ENCODE results near the gene UMAD1.

The UMAD1 gene

DNA sequence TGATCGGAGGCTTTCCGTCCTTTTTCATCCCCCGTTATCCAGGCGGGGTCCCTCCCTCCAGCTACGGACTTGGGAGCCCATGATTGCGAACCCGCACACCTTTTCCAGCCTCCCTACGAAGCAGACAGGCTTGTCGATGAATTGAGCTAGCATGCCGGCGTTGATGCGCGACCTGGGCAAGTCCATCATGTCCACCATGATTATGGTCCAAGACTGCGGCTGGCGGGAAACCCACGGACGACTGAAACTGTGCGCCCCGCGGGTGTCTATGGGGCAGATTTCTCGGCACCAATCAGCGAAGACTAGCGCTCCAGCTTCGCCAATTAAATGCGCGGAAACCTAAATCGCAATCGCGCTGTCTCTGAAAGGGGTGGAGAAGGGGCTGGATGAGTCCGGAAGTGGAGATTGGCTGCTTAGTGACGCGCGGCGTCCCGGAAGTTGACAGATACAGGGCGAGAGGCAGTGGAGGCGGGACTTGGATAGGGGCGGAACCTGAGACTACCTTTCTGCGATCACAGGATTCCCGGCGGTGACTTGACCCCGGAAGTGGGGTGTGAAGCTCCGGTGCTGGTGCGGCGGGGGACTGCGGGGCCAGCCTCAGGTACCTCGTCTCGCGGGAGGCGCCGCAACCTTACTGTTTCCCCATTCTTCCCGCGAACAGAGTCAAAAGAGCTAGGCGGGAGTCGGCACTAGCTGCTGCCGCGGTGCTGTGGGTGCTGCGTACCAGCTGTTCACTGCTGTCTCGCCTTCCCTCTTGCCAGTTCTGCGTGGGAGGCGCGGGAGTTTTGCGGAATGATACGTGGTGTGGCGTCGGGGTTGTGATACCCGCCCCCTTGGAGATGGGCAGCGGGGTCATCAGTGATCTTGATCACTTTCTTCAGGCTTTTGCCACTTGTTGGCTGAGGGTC lies at the start of gene UMAD1:
UMAD1 (plus strand) TSS at position 532 of the 908 bp plus-strand sequence. CDS start 32,620 bp downstream, outside the sequence.
- peak within 1 kb of the TSS; percentile 98 for H3K27ac Mint-ChIP-seq
- peaks cover 58% of the 10 kb centered on the region for H3K4me1 Mint-ChIP-seq
- H3K4me3 Mint-ChIP-seq = peak within 1 kb of the TSS; percentile 93
- H3K36me3 Mint-ChIP-seq = peaks cover 17% of the 10 kb centered on the region
- H3K27me3 Mint-ChIP-seq = no peaks in the 10 kb centered on the region
- H3K9me3 Mint-ChIP-seq = no peaks in the 10 kb centered on the region

DNA sequence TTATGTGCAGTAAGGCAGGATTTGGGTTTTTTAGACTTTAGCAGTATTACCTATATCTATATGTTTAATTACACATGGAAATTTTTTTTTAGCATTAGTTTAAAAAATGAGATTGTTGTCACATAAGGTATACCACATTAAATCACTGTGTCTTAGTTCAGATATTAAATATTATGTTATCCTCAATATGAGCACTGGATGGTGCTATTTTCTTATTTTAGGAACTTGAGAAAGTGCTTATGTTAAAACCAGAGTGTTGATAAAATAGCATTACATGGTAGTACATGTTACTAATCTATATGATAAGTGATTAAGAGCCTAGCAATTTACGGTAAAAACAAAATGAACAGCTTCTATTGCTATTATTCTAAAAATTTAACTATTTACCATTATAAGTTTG lies 45.1 kb upstream of the UMAD1 start:
- H3K9me3 Mint-ChIP-seq = no peaks in the 10 kb centered on the region
- no peaks in the 10 kb centered on the region for H3K27me3 Mint-ChIP-seq
- H3K27ac Mint-ChIP-seq = no peak overlapping the region
- peaks cover 14% of the 10 kb centered on the region for H3K36me3 Mint-ChIP-seq
- no peaks in the 10 kb centered on the region for H3K4me1 Mint-ChIP-seq
- no peak overlapping the region for H3K4me3 Mint-ChIP-seq

DNA sequence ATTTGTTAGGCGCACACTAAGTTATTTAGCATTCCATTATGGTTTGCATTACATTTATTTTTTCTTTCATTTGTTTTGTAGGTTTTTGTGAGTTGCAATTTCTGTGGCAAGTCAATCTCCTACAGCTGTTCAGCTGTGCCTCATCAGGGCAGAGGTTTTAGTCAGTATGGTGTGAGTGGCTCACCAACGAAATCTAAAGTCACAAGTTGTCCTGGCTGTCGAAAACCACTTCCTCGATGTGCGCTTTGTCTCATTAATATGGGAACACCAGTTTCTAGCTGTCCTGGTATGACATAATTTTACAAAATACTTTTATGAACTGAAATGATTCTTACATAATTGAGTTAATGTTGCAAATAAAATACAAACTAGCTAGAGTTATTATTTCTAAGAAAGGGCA lies 44.4 kb upstream of the UMAD1 start:
- H3K9me3 Mint-ChIP-seq = no peaks in the 10 kb centered on the region
- H3K36me3 Mint-ChIP-seq = peaks cover 14% of the 10 kb centered on the region
- H3K4me1 Mint-ChIP-seq = no peaks in the 10 kb centered on the region
- H3K27ac Mint-ChIP-seq = no peak overlapping the region
- H3K4me3 Mint-ChIP-seq = no peak overlapping the region
- no peaks in the 10 kb centered on the region for H3K27me3 Mint-ChIP-seq

DNA sequence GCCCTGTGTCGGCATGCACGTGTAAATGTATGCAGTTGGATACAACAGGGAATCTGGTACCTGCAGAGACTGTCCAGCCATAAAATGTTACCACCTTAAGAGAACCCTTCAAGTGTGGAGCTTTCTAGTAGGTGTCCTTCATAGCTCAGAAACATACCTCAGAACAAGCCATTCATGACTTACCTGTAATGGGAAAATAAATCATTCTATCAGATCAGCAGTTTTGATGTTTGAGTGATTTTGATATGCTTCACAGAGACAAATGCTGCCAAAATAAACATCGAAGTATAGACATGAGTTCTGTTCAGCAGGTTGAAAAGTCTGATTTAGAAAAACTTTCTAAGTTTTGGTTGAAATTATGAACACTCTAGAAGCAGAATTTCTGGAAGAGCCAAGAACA lies 33.5 kb upstream of the UMAD1 start:
- H3K36me3 Mint-ChIP-seq = peaks cover 3% of the 10 kb centered on the region
- no peak overlapping the region for H3K27ac Mint-ChIP-seq
- H3K4me3 Mint-ChIP-seq = no peak overlapping the region
- H3K9me3 Mint-ChIP-seq = no peaks in the 10 kb centered on the region
- H3K4me1 Mint-ChIP-seq = peaks cover 8% of the 10 kb centered on the region
- no peaks in the 10 kb centered on the region for H3K27me3 Mint-ChIP-seq

DNA sequence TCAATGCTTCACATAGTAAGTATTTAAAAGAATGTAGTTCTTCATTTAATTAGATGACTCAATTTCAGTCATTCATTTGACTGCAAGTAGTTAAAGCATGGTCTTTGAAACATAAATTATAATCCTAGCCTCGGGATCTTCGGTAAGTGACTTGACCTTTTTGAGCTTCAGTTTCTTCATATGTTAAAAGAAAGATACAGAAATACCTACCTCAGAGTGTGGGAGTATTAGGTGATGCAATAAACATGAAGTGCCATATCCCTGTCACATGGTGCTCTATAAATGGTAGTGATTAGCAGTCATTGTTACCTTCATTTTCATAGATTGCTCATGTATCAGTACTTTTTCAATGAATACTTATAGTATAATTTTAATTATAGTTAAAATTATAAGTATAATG lies 31.2 kb upstream of the UMAD1 start:
- Mint-ChIP-seq H3K27ac (peak overlapping the region; percentile 43), H3K9me3 (no peaks in the 10 kb centered on the region), H3K4me3 (no peak overlapping the region), H3K36me3 (peaks cover 3% of the 10 kb centered on the region), H3K27me3 (no peaks in the 10 kb centered on the region), H3K4me1 (peaks cover 8% of the 10 kb centered on the region)

DNA sequence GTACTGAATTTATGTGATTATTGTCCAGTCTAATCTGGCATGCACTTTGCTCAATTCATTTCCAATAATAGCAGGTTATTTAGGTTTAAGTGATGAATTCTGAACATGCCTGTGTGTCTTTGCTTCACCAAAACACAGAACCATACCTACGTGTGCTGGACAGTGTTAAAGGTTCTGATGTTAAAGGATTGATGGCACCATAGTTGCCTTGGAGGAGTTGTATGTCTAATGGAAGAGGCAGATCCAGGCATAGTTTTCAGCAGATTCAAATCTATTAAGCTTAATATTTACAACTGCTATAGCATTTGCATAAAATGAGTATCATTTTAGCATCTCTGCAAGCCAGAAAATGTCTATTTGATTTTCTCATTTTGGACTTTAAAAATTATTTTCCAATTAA lies 28.0 kb upstream of the UMAD1 start:
- no peak overlapping the region for H3K4me3 Mint-ChIP-seq
- no peak overlapping the region for H3K27ac Mint-ChIP-seq
- no peaks in the 10 kb centered on the region for H3K9me3 Mint-ChIP-seq
- H3K36me3 Mint-ChIP-seq = peaks cover 3% of the 10 kb centered on the region
- no peaks in the 10 kb centered on the region for H3K27me3 Mint-ChIP-seq
- H3K4me1 Mint-ChIP-seq = peaks cover 18% of the 10 kb centered on the region

DNA sequence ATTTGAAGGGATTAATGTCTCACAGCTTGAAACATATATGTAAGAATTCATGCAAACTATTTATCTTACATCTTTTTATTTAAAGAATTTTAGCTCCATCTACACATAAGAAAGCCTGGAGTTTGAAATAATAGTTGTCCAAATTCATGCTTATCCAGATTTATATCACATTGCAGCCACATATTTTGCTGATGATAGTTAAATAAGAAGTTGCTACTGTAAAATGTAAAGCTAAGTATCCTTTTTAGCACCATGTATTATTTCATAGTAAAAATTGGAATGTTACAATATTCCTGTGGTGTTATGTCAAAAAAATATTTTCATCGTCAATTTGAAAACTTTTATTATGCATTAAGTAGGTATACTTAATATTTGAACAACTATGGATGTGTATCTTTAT lies 27.3 kb upstream of the UMAD1 start:
- Mint-ChIP-seq H3K36me3 (no peaks in the 10 kb centered on the region), H3K4me3 (no peak overlapping the region), H3K4me1 (peaks cover 23% of the 10 kb centered on the region), H3K9me3 (no peaks in the 10 kb centered on the region), H3K27me3 (no peaks in the 10 kb centered on the region), H3K27ac (no peak overlapping the region)

DNA sequence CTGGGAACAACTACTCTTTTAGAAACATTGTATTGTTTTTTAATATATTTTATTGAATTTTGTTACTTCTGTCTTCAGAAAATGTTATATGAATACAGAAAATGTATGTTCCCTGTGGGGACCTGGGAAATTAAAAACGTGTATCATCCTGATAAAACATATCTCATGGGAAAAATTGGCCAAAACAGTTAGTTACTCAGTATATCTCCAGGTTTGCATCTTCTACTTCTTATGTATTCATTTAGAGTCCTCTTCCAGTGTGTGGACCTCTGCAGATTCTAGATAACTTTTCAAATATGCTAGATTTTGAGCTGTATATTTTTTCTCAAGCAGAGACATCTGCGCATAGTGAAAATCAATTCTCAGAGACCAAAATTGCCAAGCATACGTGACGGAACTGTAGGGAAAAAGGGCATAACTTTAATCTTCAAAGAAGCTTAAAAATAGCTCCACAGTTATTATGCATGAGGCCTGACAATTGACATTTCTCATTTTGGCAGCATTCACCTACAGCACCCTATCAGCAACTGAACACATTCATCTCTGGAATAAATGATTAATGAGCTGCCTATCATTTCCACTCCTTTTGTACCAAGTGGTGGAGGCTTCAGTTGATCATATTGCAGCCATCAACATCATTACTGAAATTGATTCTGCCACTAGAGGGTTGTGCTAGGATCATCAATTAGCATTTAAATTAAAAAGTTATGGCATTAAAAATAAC lies 26.4 kb upstream of the UMAD1 start:
- no peak overlapping the region for H3K27ac Mint-ChIP-seq
- H3K9me3 Mint-ChIP-seq = no peaks in the 10 kb centered on the region
- H3K36me3 Mint-ChIP-seq = no peaks in the 10 kb centered on the region
- no peaks in the 10 kb centered on the region for H3K27me3 Mint-ChIP-seq
- H3K4me3 Mint-ChIP-seq = no peak overlapping the region
- peaks cover 26% of the 10 kb centered on the region for H3K4me1 Mint-ChIP-seq

DNA sequence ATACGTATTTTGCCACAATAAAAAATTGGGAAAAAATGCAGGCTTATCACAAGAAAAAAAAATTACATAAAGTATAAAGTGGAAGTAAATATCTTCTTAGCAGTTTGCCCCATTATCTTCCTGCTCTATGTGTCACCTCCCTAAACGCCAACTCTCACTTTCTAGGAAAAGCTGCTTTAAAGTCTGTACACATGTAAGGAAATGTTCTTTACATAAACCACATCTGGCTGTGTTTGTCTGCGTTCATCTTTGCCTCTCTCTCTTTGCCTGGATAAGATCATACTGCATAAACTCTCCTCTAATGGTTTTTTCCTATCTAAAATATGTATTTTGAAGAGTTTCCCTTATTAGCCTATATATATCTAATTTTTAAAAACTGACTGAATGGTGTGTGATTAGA lies 23.0 kb upstream of the UMAD1 start:
- Mint-ChIP-seq H3K4me1 (peaks cover 19% of the 10 kb centered on the region), H3K27ac (no peak overlapping the region), H3K27me3 (no peaks in the 10 kb centered on the region), H3K36me3 (no peaks in the 10 kb centered on the region), H3K4me3 (no peak overlapping the region), H3K9me3 (no peaks in the 10 kb centered on the region)

DNA sequence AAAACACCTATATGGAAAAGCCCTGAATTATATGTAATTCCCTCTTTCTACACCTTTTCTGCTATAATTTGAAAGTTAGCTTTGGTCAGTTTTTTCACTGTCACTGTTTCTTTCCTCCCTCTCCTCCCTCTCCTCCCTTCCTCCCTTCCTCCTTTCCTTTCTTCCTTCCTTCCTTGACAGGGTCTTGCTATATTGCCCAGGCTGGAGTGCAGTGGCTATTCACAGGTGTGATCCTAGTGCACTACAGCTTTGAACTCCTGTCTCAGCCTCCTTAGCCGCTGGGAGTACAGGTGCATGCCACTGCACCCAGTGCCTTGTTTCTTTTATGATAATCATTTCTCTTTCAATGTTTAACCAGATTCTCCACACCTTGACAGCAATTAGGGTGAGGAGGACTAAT lies 22.1 kb upstream of the UMAD1 start:
- H3K4me1 Mint-ChIP-seq = peaks cover 19% of the 10 kb centered on the region
- no peaks in the 10 kb centered on the region for H3K36me3 Mint-ChIP-seq
- H3K9me3 Mint-ChIP-seq = no peaks in the 10 kb centered on the region
- H3K4me3 Mint-ChIP-seq = no peak overlapping the region
- no peak overlapping the region for H3K27ac Mint-ChIP-seq
- H3K27me3 Mint-ChIP-seq = no peaks in the 10 kb centered on the region

DNA sequence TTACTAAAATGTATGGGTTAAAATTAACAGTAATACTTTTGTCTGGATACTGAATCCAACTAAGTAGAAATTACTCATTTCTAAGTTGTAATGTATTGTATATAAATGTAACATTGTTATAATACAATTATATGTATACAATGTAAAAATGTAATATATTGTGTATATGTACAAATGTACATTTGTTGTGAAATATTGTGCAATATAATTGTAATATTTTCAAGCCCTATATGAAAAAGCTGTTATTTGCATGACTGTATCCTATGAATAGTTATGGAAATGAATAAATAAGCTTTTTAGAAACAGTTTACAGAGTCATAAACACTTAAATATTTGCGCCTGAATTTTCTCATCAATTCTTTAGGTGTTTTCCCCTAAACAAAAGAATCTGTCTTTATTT lies 20.3 kb upstream of the UMAD1 start:
- Mint-ChIP-seq H3K27me3 (no peaks in the 10 kb centered on the region), H3K9me3 (no peaks in the 10 kb centered on the region), H3K27ac (no peak overlapping the region), H3K4me1 (peaks cover 16% of the 10 kb centered on the region), H3K4me3 (no peak overlapping the region), H3K36me3 (no peaks in the 10 kb centered on the region)

DNA sequence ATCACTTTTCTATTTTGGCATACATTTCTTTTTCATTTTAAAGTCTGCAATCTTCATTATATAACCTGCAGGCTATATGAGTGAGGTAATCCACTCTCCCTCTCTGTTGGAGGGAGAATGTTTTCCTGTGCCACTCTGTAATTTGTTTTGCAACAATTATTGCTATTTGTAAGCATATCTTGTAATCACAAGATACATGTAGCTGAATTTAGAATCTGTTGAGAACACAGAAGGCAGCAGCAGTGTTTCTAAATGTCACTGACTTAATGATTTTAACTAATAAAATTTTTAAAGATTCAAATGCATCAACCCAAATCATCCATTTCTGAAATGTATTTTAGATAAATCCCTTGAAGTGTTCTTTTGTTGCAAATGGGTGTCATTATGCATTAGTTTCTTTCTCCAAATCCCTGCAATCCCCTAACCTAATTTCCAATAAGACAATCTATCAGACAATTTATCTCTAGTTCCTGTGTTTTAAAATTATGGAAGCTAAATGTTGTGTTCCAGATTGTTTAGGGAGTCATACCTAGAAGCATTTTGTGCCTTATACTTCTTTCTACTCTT lies 19.8 kb upstream of the UMAD1 start:
- H3K4me1 Mint-ChIP-seq = peaks cover 16% of the 10 kb centered on the region
- H3K9me3 Mint-ChIP-seq = no peaks in the 10 kb centered on the region
- no peak overlapping the region for H3K27ac Mint-ChIP-seq
- H3K36me3 Mint-ChIP-seq = no peaks in the 10 kb centered on the region
- no peak overlapping the region for H3K4me3 Mint-ChIP-seq
- H3K27me3 Mint-ChIP-seq = no peaks in the 10 kb centered on the region

DNA sequence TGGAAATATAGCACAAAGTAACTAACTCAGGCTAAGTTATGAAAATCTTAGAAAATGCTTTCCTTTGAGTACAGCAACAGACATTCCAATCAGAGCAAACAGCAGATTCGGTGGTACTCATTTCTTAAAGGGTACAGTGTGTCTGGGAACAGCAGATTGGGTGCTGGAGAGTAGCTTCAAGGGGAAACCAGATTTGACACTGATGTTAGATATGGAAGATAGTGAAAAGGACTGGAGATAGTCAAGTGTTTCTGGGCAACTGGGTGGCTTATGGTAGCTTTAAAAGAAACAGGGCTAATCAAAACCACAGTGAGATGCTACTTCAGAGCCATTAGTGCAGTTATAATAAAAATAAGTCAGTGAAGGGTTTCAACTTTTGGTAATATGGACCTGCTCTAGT lies 12.1 kb upstream of the UMAD1 start:
- Mint-ChIP-seq H3K36me3 (peaks cover 3% of the 10 kb centered on the region), H3K27me3 (no peaks in the 10 kb centered on the region), H3K4me3 (no peak overlapping the region), H3K9me3 (peaks cover 6% of the 10 kb centered on the region), H3K27ac (no peak overlapping the region), H3K4me1 (peaks cover 5% of the 10 kb centered on the region)

DNA sequence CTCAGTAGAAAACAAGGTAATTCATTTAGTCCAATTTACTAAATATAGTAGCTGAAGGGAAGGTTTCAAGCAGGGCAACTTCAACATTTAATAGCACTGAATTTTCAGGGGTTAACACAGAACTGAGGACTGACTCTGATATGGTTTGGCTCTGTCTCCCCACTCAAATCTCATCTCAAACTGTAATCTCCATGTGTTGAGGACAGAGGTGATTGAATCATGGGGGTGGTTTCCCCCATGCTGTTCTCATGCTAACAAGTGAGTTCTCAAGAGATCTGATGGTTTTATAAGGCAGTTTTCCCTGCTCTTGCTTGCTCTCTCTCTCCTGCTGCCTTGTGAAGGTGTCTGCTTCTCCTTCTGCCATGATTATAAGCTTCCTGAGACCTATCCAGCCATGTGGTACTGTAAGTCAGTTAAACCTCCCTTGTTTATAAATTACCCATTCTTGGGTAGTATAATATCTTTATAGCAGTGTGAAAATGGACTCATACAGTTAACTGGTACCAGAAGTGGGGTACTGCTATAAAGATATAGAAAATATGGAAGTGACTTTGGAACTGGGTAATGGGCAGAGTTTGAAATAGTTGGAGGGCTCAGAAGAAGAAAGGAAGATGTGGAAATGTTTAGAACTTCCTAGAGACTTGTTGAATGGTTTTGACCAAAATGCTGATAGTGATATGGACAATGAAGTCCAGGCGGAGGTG lies 9.8 kb upstream of the UMAD1 start:
- H3K36me3 Mint-ChIP-seq = peaks cover 3% of the 10 kb centered on the region
- H3K4me3 Mint-ChIP-seq = no peak overlapping the region
- no peaks in the 10 kb centered on the region for H3K27me3 Mint-ChIP-seq
- no peak overlapping the region for H3K27ac Mint-ChIP-seq
- peaks cover 6% of the 10 kb centered on the region for H3K9me3 Mint-ChIP-seq
- H3K4me1 Mint-ChIP-seq = peaks cover 5% of the 10 kb centered on the region

DNA sequence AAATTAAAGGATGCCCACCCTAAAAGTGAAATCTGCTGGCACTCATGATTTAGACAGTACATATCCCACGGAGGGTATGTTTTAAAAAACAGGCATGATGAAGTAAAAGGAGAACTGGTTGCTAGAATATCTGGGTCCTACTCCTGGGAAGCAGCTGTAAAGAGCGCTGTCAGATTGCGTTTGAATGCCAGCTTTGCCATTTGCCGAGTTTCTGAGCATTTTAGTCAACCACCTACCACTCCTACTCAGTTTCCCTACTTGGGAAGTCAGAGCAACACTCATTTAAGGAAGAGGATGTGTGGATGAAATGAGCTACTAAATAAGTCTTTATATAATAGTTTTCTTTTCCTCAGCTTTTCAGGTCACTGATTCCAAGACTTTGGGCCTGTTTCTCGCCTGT lies 1.1 kb upstream of the UMAD1 start:
- Mint-ChIP-seq H3K4me1 (peaks cover 50% of the 10 kb centered on the region), H3K4me3 (peak overlapping the region; percentile 93), H3K36me3 (peaks cover 15% of the 10 kb centered on the region), H3K27ac (peak overlapping the region; percentile 98), H3K27me3 (no peaks in the 10 kb centered on the region), H3K9me3 (no peaks in the 10 kb centered on the region)
